Hepatocyte (in vitro differentiated cells): ENCODE measurements around the gene NME5. TPM values are rescaled to one million over a fixed set of nuclear protein-coding genes. Genes with fewer than 3 reads are reported as not detected.

Experiments
- DNase-seq: peaks from one replicate; pipeline ENCODE4 v3.0.0-alpha.2; 2016; ENCODE audit warnings: low spot score
- H2AFZ ChIP-seq: fragments of 200-600 bp; sonication (generic); 2 replicates; pipeline ENCODE4 v1.6.0; 2016; ENCODE audit warnings: antibody characterized with exemption, mild to moderate bottlenecking
- H3K27ac ChIP-seq: fragments of 200-600 bp; sonication (generic); 2 replicates; pipeline ENCODE4 v1.5.1; 2016; ENCODE audit warnings: mild to moderate bottlenecking
- H3K27me3 ChIP-seq: fragments of 200-600 bp; sonication (generic); 2 replicates; pipeline ENCODE4 v1.6.1; 2016
- H3K36me3 ChIP-seq: fragments of 200-600 bp; sonication (generic); replicated peaks from 2 replicates; pipeline ENCODE4 v1.5.1; 2016; ENCODE audit warnings: low read depth; ENCODE audit not compliant: insufficient read depth
- H3K4me1 ChIP-seq: fragments of 200-600 bp; sonication (generic); 2 replicates; pipeline ENCODE4 v1.5.1; 2016; ENCODE audit warnings: mild to moderate bottlenecking, moderate library complexity; ENCODE audit not compliant: insufficient read depth
- H3K4me2 ChIP-seq: fragments of 200-600 bp; sonication (generic); 2 replicates; pipeline ENCODE4 v1.6.0; 2016
- H3K4me3 ChIP-seq: fragments of 200-600 bp; sonication (generic); 2 replicates; pipeline ENCODE4 v1.5.1; 2016; ENCODE audit warnings: mild to moderate bottlenecking
- H3K79me2 ChIP-seq: fragments of 200-600 bp; sonication (generic); 2 replicates; pipeline ENCODE4 v1.6.0; 2017; ENCODE audit warnings: mild to moderate bottlenecking
- H3K9me2 ChIP-seq: fragments of 200-600 bp; sonication (generic); replicated peaks from 2 replicates; pipeline ENCODE4 v1.6.0; 2017; ENCODE audit warnings: mild to moderate bottlenecking; ENCODE audit not compliant: insufficient read depth
- H3K9me3 ChIP-seq: fragments of 200-600 bp; sonication (generic); 2 replicates; pipeline ENCODE4 v1.5.1; 2016; ENCODE audit warnings: low read depth, mild to moderate bottlenecking
- H4K20me1 ChIP-seq: fragments of 200-600 bp; sonication (generic); 2 replicates; pipeline ENCODE4 v1.6.0; 2016; ENCODE audit warnings: mild to moderate bottlenecking; ENCODE audit not compliant: insufficient read depth, poor library complexity, severe bottlenecking
- CTCF ChIP-seq: fragments of 200-600 bp; sonication (generic); IDR thresholded peaks from 2 replicates; pipeline ENCODE4 v1.5.1; 2016; ENCODE audit warnings: antibody characterized with exemption, mild to moderate bottlenecking; ENCODE audit not compliant: poor library complexity
- EZH2 ChIP-seq: fragments of 200-600 bp; sonication (generic); IDR thresholded peaks from 2 replicates; pipeline ENCODE4 v1.6.1; 2016; ENCODE audit warnings: antibody characterized with exemption, mild to moderate bottlenecking, borderline replicate concordance
- EZH2phosphoT487 ChIP-seq: fragments of 200-600 bp; sonication (generic); IDR thresholded peaks from one replicate; pipeline ENCODE4 v1.6.1; 2018; ENCODE audit warnings: antibody characterized with exemption, mild to moderate bottlenecking, low read depth, moderate library complexity; ENCODE audit not compliant: unreplicated experiment, severe bottlenecking
- WGBS: methylation state at CpG from one replicate; pipeline ENCODE4 v1.1.6; 2016; ENCODE audit warnings: low lambda C conversion rate; ENCODE audit errors: missing lambda C conversion rate; 5-methylcytosine and 5-hydroxymethylcytosine counted together
- polyA plus RNA-seq: library from polyadenylated mRNA; unstranded; fragments of >200 nt; fragmentation: Nextera tagmentation; extraction: Ambion mirVana; gene quantifications from 2 replicates; pipeline ENCODE4 v1.2.1, GENCODE V29; 2016
- total RNA-seq: library from RNA; depleted of rRNA; stranded (reverse); fragments of >200 nt; gene quantifications from 2 replicates; pipeline ENCODE4 v1.2.3, GENCODE V29; 2014

The NME5 gene
- total and polyA plus RNA-seq, 2 experiments from 2014 or later, result 2.3 to 2.6 TPM

GRCh38 chr5:138092301-138092700 lies 46.9 kb downstream of the NME5 start:
- no peak overlapping the region for H3K4me2 ChIP-seq
- no peaks in the 10 kb centered on the region for H3K9me3 ChIP-seq
- H3K36me3 ChIP-seq, result no peaks in the 10 kb centered on the region
- H4K20me1 ChIP-seq, result no peaks in the 10 kb centered on the region
- H2AFZ ChIP-seq, result no peak overlapping the region
- no peaks in the 10 kb centered on the region for H3K79me2 ChIP-seq
- no peak for DNase-seq
- peaks cover 4% of the 10 kb centered on the region for H3K27me3 ChIP-seq
- H3K9me2 ChIP-seq, result no peaks in the 10 kb centered on the region
- no peaks in the 10 kb centered on the region for H3K4me1 ChIP-seq
- 45% methylated on average over 1 of the region's 1 CpG for WGBS
- no peak overlapping the region for H3K4me3 ChIP-seq
- H3K27ac ChIP-seq, result no peak overlapping the region
- TF ChIP-seq EZH2phosphoT487, result no peak

GRCh38 chr5:138091685-138092084 lies 47.5 kb downstream of the NME5 start:
- H3K36me3 ChIP-seq, result no peaks in the 10 kb centered on the region
- WGBS, result 82% methylated on average over 4 of the region's 4 CpGs
- H3K4me2 ChIP-seq, result no peak overlapping the region
- no peaks in the 10 kb centered on the region for H3K79me2 ChIP-seq
- peaks cover 4% of the 10 kb centered on the region for H3K27me3 ChIP-seq
- no peak for DNase-seq
- no peak for TF ChIP-seq EZH2phosphoT487
- no peak for TF ChIP-seq EZH2
- TF ChIP-seq CTCF, result no peak
- H2AFZ ChIP-seq, result no peak overlapping the region
- no peaks in the 10 kb centered on the region for H3K9me3 ChIP-seq
- no peak overlapping the region for H3K4me3 ChIP-seq
- no peaks in the 10 kb centered on the region for H3K9me2 ChIP-seq
- no peaks in the 10 kb centered on the region for H3K4me1 ChIP-seq
- no peak overlapping the region for H3K27ac ChIP-seq
- no peaks in the 10 kb centered on the region for H4K20me1 ChIP-seq

DNA sequence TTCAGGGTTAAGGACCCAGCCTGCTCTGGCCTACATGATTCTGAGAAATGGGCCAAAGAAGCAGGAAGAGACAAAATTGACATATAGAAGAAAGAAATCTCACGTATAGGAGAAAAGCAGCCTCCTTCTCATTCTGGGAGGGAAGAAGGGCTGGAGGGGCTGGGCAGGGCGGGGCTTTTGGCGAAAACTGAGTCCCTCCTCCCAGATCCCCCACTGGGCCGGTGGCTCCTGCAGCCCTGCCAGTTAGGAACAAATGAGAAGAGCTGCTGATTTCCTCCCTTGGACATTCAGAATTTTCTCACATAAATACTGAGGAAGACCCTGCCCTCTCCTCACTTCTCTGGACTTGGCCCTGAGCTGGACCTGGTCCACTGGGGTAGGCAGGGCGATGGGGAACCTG lies 55.5 kb downstream of the NME5 start, which contains the start of gene WNT8A:
TSS of gene WNT8A (plus strand) at position 332 of the 400 bp plus-strand sequence. CDS start 95 bp downstream, outside the sequence.
- TF ChIP-seq EZH2, result no peak
- TF ChIP-seq CTCF, result no peak
- no peak for TF ChIP-seq EZH2phosphoT487
- Histone ChIP-seq H2AFZ (no peak within 1 kb of the TSS), H3K4me2 (no peak within 1 kb of the TSS), H3K9me3 (no peaks in the 10 kb centered on the region), H4K20me1 (no peaks in the 10 kb centered on the region), H3K79me2 (no peaks in the 10 kb centered on the region), H3K4me1 (no peaks in the 10 kb centered on the region), H3K36me3 (no peaks in the 10 kb centered on the region), H3K9me2 (no peaks in the 10 kb centered on the region), H3K4me3 (no peak within 1 kb of the TSS), H3K27ac (no peak within 1 kb of the TSS), H3K27me3 (no peaks in the 10 kb centered on the region)
- DNase-seq, result no peak
- WGBS, result 55% methylated on average over 5 of the region's 5 CpGs

GRCh38 chr5:138082033-138082432 lies 57.2 kb downstream of the NME5 start:
- no peak overlapping the region for H3K27ac ChIP-seq

More at GRCh38 chr5:138082033-138082432, 57.2 kb downstream of the NME5 start:
- Histone ChIP-seq H3K4me1 (no peaks in the 10 kb centered on the region), H3K4me2 (no peak overlapping the region), H4K20me1 (no peaks in the 10 kb centered on the region), H3K36me3 (no peaks in the 10 kb centered on the region), H3K79me2 (no peaks in the 10 kb centered on the region), H2AFZ (no peak overlapping the region), H3K27me3 (no peaks in the 10 kb centered on the region), H3K9me2 (no peaks in the 10 kb centered on the region), H3K9me3 (no peaks in the 10 kb centered on the region), H3K4me3 (no peak overlapping the region)
- no peak for TF ChIP-seq EZH2
- no peak for TF ChIP-seq CTCF
- TF ChIP-seq EZH2phosphoT487, result no peak
- DNase-seq, result no peak
- WGBS, result 69% methylated on average over 4 of the region's 4 CpGs
